NT2/D1 (cell line): Measurements from ENCODE around the gene EXD2.

ENCODE experiments used
- DNase-seq: peaks from one replicate; pipeline ENCODE4 v3.0.0-alpha.2; 2011; ENCODE audit warnings: low read depth, low spot score
- H3K27me3 ChIP-seq: 2 replicates; pipeline ENCODE4 v1.6.0; 2011; ENCODE audit warnings: mild to moderate bottlenecking; ENCODE audit not compliant: insufficient read length, insufficient read depth
- H3K36me3 ChIP-seq: 2 replicates; pipeline ENCODE4 v1.6.1; 2011; ENCODE audit warnings: mild to moderate bottlenecking, low read length, mixed read lengths; ENCODE audit not compliant: insufficient read depth, insufficient read length
- H3K4me1 ChIP-seq: 2 replicates; pipeline ENCODE4 v1.5.1; 2011; ENCODE audit not compliant: insufficient read depth, insufficient read length
- H3K4me3 ChIP-seq: 2 replicates; pipeline ENCODE4 v1.5.1; 2011; ENCODE audit warnings: low read depth; ENCODE audit not compliant: insufficient read length
- H3K9ac ChIP-seq: 2 replicates; pipeline ENCODE4 v1.6.0; 2011; ENCODE audit warnings: low read depth; ENCODE audit not compliant: insufficient read length
- H3K9me3 ChIP-seq: 2 replicates; pipeline ENCODE4 v1.5.1; 2011; ENCODE audit warnings: mild to moderate bottlenecking, low read length; ENCODE audit not compliant: insufficient read depth
- SUZ12 ChIP-seq: IDR thresholded peaks from 2 replicates; pipeline ENCODE4 v1.6.1; 2011; ENCODE audit not compliant: insufficient read length, insufficient read depth; ENCODE audit errors: extremely low read depth
- YY1 ChIP-seq: IDR thresholded peaks from 2 replicates; pipeline ENCODE4 v1.6.1; 2011; ENCODE audit not compliant: insufficient read length, insufficient read depth
- ZNF274 ChIP-seq: IDR thresholded peaks from 2 replicates; pipeline ENCODE4 v1.6.1; 2011; ENCODE audit warnings: mild to moderate bottlenecking, low read depth, low read length

Gene EXD2

DNA sequence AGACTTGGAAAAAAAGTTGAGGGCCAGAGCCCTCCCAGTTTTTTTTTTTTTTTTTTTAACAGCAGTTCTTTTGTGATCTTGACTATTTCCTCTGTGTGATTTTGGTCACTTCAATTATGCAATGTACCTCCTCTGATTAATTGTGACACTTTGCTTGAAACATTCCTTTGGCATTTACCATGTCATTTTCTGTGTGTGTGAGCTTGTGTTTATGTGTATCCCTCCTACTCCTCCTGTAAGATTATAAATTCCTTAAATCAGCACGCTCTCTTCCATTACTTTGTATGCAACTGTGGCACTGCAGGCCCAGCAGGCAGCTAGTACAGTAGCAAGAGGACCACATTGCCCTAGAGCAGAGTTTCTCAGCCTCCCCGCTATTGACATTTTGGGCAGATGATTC is 35.4 kb downstream of the EXD2 start:
- H3K4me3 ChIP-seq, result no peak overlapping the region
- no peak for DNase-seq
- peaks cover 16% of the 10 kb centered on the region for H3K36me3 ChIP-seq
- H3K27me3 ChIP-seq, result no peaks in the 10 kb centered on the region
- H3K9me3 ChIP-seq, result no peaks in the 10 kb centered on the region
- H3K4me1 ChIP-seq, result no peaks in the 10 kb centered on the region
- no peak overlapping the region for H3K9ac ChIP-seq
- TF ChIP-seq YY1, result no peak
- TF ChIP-seq SUZ12, result no peak
- no peak for TF ChIP-seq ZNF274

DNA sequence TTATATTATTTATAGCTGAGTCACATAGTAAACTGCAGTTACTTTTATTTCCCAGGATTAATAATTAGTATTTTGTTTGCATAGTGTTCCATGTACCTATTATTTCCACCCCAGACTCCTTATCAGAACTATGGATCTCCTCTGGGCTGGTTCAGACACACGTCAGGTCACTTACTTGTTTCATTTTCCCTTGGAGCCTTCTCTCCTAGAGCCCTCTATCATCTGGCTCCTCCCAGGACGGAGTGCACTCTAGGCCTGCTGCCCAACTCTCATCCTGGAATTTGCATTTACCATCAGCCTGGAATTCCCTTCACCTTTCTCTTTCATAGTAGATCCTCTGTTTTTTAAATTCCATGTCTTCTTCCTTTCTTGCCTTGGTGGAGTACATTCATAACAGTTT is 40.2 kb downstream of the EXD2 start:
- no peaks in the 10 kb centered on the region for H3K4me1 ChIP-seq
- peaks cover 24% of the 10 kb centered on the region for H3K36me3 ChIP-seq
- TF ChIP-seq YY1, result no peak
- no peak for TF ChIP-seq ZNF274
- TF ChIP-seq SUZ12, result no peak
- H3K9ac ChIP-seq, result no peak overlapping the region
- H3K4me3 ChIP-seq, result no peak overlapping the region
- no peak for DNase-seq
- no peaks in the 10 kb centered on the region for H3K9me3 ChIP-seq
- no peaks in the 10 kb centered on the region for H3K27me3 ChIP-seq

DNA sequence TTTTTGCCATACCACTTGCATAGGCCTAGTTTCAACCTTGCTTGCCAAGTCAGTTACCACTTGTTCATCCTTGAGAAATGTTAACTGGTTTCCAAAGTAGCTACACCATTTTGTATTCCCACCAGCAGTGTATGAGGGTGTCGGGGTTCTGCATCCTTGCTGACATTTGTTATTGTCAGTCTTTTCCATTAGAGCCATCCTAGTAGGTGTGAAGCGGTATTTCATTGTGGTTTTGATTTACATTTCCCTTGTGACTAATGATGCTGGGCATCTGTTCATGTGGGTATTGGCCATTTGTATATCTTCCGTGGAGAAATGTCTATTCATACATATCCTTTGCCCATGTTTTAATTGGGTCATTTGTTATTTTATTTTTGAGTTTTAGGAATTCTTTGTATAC is 41.1 kb downstream of the EXD2 start:
- H3K27me3 ChIP-seq, result no peaks in the 10 kb centered on the region
- H3K36me3 ChIP-seq, result peaks cover 33% of the 10 kb centered on the region
- no peaks in the 10 kb centered on the region for H3K4me1 ChIP-seq
- H3K9ac ChIP-seq, result no peak overlapping the region
- no peak for DNase-seq
- TF ChIP-seq ZNF274 (no peak), YY1 (no peak), SUZ12 (no peak)
- H3K4me3 ChIP-seq, result no peak overlapping the region
- H3K9me3 ChIP-seq, result no peaks in the 10 kb centered on the region

DNA sequence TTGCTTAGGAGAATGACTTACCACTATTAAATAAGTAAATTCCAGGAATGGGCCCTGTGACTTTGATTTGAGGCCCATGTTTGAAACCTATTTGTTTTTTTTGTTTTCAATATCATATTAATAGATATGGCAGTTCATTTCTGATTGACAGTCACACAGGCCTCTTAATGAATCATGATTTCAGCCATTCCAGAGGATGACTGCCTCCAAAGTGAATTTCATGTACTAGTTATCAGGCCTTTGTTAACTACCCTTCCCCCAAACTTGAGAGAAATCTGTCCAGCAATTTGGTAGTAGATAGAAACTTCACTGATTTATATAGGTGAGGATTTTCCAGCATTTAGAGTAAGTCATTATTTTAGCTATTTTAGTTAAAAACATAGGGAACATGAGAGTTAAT is 42.8 kb downstream of the EXD2 start:
- TF ChIP-seq ZNF274 (no peak), SUZ12 (no peak), YY1 (no peak)
- Histone ChIP-seq H3K4me1 (no peaks in the 10 kb centered on the region), H3K36me3 (peaks cover 43% of the 10 kb centered on the region), H3K27me3 (no peaks in the 10 kb centered on the region), H3K9me3 (no peaks in the 10 kb centered on the region), H3K4me3 (no peak overlapping the region), H3K9ac (no peak overlapping the region)
- no peak for DNase-seq

DNA sequence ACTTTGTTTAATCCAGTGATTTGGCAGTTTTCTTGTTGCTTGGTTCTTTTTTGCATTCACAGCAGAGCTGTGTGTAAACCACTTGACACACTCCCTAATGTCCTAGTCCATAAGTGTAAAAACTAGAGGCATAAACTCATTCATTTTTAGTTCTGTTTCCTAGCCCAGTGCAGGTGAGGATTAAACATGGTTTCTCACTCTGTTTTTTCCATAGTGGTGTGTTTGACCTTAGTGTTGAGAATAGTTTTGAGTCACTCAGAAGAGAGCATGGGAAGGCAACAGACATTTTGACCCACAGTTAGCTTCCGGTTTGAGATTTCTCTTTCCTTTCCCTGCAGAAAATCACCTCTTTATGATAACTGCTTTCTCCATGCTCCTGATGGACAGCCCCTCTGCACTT is 44.4 kb downstream of the EXD2 start:
- H3K27me3 ChIP-seq, result no peaks in the 10 kb centered on the region
- DNase-seq, result no peak
- no peaks in the 10 kb centered on the region for H3K4me1 ChIP-seq
- no peak overlapping the region for H3K4me3 ChIP-seq
- no peak overlapping the region for H3K9ac ChIP-seq
- TF ChIP-seq SUZ12, result no peak
- peaks cover 40% of the 10 kb centered on the region for H3K36me3 ChIP-seq
- H3K9me3 ChIP-seq, result no peaks in the 10 kb centered on the region

DNA sequence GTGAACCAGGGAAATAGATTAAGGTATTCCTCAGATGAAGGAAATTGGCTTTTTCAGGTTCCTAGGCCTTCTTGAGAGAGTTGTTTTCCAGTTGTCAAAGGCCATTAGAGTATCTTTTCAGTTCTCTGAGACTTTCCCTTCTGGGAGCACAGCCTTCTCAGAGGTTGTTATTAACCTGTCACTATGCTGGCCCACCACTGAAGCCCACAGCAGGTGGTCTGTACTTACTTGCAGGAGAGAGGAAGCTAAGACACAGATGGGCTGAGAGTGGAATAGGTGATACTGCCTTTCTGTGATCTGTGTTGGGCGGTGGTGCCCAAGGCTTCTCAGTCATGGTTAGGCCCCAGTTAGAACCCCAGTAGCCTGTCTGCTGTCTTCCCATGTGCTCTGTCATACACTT is 45.8 kb downstream of the EXD2 start:
- DNase-seq, result no peak
- no peak overlapping the region for H3K4me3 ChIP-seq
- no peak for TF ChIP-seq ZNF274
- no peak for TF ChIP-seq SUZ12
- no peak for TF ChIP-seq YY1
- H3K4me1 ChIP-seq, result no peaks in the 10 kb centered on the region
- no peaks in the 10 kb centered on the region for H3K27me3 ChIP-seq
- no peaks in the 10 kb centered on the region for H3K9me3 ChIP-seq
- H3K36me3 ChIP-seq, result peaks cover 46% of the 10 kb centered on the region
- H3K9ac ChIP-seq, result no peak overlapping the region

DNA sequence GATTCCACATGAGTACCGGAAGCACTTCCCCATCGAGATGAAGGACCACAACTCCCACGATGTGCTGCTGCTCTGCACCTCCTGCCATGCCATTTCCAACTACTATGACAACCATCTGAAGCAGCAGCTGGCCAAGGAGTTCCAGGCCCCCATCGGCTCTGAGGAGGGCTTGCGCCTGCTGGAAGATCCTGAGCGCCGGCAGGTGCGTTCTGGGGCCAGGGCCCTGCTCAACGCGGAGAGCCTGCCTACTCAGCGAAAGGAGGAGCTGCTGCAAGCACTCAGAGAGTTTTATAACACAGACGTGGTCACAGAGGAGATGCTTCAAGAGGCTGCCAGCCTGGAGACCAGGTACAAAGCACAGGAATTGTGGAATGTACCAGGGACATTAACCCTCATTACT is 46.3 kb downstream of the EXD2 start:
- H3K4me3 ChIP-seq, result no peak overlapping the region
- no peaks in the 10 kb centered on the region for H3K4me1 ChIP-seq
- TF ChIP-seq YY1 (no peak), ZNF274 (no peak), SUZ12 (no peak)
- no peak overlapping the region for H3K9ac ChIP-seq
- H3K27me3 ChIP-seq, result no peaks in the 10 kb centered on the region
- DNase-seq, result no peak
- H3K9me3 ChIP-seq, result no peaks in the 10 kb centered on the region
- H3K36me3 ChIP-seq, result peaks cover 46% of the 10 kb centered on the region

DNA sequence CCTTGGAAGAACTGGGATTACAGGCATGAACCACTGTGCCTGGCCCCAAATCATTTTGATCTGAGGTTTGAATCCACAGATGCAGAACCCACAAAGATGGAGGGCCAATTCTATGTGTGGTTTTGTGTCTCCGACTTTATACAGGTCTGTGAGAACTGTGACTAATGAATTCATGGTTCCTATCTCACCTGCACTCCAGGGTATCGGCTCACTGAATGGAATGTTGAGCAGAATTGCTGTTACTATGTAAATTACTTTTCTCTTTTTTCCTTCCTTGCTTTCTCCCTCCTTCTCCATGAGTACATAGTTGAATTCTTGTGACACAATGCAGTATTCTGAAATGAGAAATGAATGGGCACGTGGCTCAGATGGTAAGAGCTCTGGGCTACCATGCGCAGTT is 47.6 kb downstream of the EXD2 start:
- Histone ChIP-seq H3K9ac (no peak overlapping the region), H3K9me3 (no peaks in the 10 kb centered on the region), H3K36me3 (peaks cover 46% of the 10 kb centered on the region), H3K27me3 (no peaks in the 10 kb centered on the region), H3K4me3 (no peak overlapping the region), H3K4me1 (no peaks in the 10 kb centered on the region)
- no peak for DNase-seq
- no peak for TF ChIP-seq YY1
- TF ChIP-seq SUZ12, result no peak
- TF ChIP-seq ZNF274, result no peak
